Activated CD4-positive, CD25-positive, alpha-beta regulatory T cell treated with anti-CD3 and anti-CD28 coated beads, Interleukin-2, amount 50 U/mL, for 24 hours (primary cell): ENCODE results near the gene KLHL10.

Source experiments
- ATAC-seq, 2 donors: fragments of 150-1000 bp; cut with Tn5 transposase; one replicate each; pipeline ENCODE4 v1.10.0; 2021; ENCODE audit warnings: mild to moderate bottlenecking in 1 of 2, moderate library complexity in 1 of 2

Gene KLHL10

DNA sequence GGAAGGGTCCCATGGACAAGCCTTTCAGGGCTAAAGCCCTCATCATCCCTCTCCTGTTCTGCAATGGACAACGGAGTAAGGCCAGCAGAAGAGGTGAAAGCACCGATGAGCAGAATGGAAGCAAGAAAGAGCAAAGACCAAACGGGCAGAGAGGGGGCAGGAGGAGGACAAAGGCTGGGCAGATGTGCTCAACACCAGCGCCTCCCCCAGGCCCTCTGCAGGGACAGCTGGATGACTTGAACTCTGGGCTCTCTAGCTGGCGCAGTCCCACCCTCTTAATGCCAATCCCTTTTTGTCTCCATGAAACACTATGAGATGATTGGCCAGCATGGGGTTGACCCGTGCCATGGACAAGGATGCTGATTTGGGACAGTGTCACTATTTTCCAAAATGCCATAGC, 59.1 kb downstream of the KLHL10 start:
- ATAC-seq, result no peak
